ENCODE data around the gene SLC17A8. TPM values are rescaled to one million over a fixed set of nuclear protein-coding genes. Genes with fewer than 3 reads are reported as not detected.

Gene SLC17A8
- polyA plus RNA-seq, 1 of the 3 experiments (the other 2 are of a cell fraction) = not detected

GRCh38 chr12:100463661-100464060 is 106.8 kb downstream of the SLC17A8 start:
- TF ChIP-seq, protein P1, sequence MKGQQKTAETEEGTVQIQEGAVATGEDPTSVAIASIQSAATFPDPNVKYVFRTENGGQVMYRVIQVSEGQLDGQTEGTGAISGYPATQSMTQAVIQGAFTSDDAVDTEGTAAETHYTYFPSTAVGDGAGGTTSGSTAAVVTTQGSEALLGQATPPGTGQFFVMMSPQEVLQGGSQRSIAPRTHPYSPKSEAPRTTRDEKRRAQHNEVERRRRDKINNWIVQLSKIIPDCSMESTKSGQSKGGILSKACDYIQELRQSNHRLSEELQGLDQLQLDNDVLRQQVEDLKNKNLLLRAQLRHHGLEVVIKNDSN (IDR thresholded peaks at IDR 0.05; ENCODE audit: borderline replicate concordance, low read depth) = no peak
- TF ChIP-seq RCOR1 (IDR thresholded peaks at IDR 0.05; ENCODE audit: low read length) (no peak), PBX3 (IDR thresholded peaks at IDR 0.05) (no peak), FOXM1 (IDR thresholded peaks at IDR 0.05; ENCODE audit: low read depth) (no peak), POLR2AphosphoS5 (IDR thresholded peaks at IDR 0.05; ENCODE audit: low read depth, low read length) (no peak), CHD2 (IDR thresholded peaks at IDR 0.05; ENCODE audit: low read length, partially characterized antibody) (no peak), MEF2A (IDR thresholded peaks at IDR 0.05; ENCODE audit: borderline replicate concordance, low read depth) (no peak), NRF1 (IDR thresholded peaks at IDR 0.05; ENCODE audit: low read depth, low read length) (no peak), TEAD4 (IDR thresholded peaks at IDR 0.05; ENCODE audit: borderline replicate concordance, insufficient read depth) (no peak), TCF12 (IDR thresholded peaks at IDR 0.05) (no peak), EP300 (IDR thresholded peaks at IDR 0.05; ENCODE audit: borderline replicate concordance in 1 of 2, low read depth in 1 of 2, low read length in 1 of 2) (no peak), RFX5 (IDR thresholded peaks at IDR 0.05; ENCODE audit: low read length) (no peak), SMC3 (IDR thresholded peaks at IDR 0.05; ENCODE audit: low read depth, low read length) (no peak), GATA2 (CRISPR knock-in tag; IDR thresholded peaks at IDR 0.05) (no peak), EZH2phosphoT487 (IDR thresholded peaks at IDR 0.05; ENCODE audit: borderline replicate concordance, low read depth) (no peak), RAD21 (IDR thresholded peaks at IDR 0.05; ENCODE audit: low read length) (no peak), ELF1 (IDR thresholded peaks at IDR 0.05) (no peak), FOSL2 (IDR thresholded peaks at IDR 0.05; ENCODE audit: borderline replicate concordance, low read depth) (no peak)
- TF ChIP-seq, protein P2, sequence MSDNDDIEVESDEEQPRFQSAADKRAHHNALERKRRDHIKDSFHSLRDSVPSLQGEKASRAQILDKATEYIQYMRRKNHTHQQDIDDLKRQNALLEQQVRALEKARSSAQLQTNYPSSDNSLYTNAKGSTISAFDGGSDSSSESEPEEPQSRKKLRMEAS (IDR thresholded peaks at IDR 0.05; ENCODE audit: low read depth) = no peak
- TF ChIP-seq, protein P3, sequence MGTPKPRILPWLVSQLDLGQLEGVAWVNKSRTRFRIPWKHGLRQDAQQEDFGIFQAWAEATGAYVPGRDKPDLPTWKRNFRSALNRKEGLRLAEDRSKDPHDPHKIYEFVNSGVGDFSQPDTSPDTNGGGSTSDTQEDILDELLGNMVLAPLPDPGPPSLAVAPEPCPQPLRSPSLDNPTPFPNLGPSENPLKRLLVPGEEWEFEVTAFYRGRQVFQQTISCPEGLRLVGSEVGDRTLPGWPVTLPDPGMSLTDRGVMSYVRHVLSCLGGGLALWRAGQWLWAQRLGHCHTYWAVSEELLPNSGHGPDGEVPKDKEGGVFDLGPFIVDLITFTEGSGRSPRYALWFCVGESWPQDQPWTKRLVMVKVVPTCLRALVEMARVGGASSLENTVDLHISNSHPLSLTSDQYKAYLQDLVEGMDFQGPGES (IDR thresholded peaks at IDR 0.05; ENCODE audit: low read depth, low read length) = no peak
- no peak overlapping the region for H3K9ac ChIP-seq
- H3K27me3 ChIP-seq (ENCODE audit: insufficient read depth) = no peaks in the 10 kb centered on the region
- H3F3A ChIP-seq (replicated peaks; ENCODE audit: insufficient read depth) = no peaks in the 10 kb centered on the region
- ChIA-PET POLR2A (no interaction called here), CTCF (no interaction called here)
- no peak for DNase-seq
- H3K27ac ChIP-seq (ENCODE audit: low read depth in 2 of 2, low read length in 1 of 2) = no peak overlapping the region
- no peaks in the 10 kb centered on the region for H3K4me1 ChIP-seq (ENCODE audit: control insufficient read depth in 1 of 2, insufficient read depth in 2 of 2, low read depth in 1 of 2, low read length in 1 of 2)
- H4K20me1 ChIP-seq (ENCODE audit: insufficient read depth) = no peaks in the 10 kb centered on the region
- H3K36me3 ChIP-seq (replicated peaks in 1 of 2; ENCODE audit: control insufficient read depth in 1 of 2, insufficient read depth in 2 of 2, low read length in 1 of 2) = no peaks in the 10 kb centered on the region
- 52% methylated on average over 1 of the region's 1 CpG for WGBS (ENCODE audit: low lambda C conversion rate)
- H3K9me3 ChIP-seq = no peaks in the 10 kb centered on the region
- no peak overlapping the region for H3K4me2 ChIP-seq
- no peaks in the 10 kb centered on the region for H3K79me2 ChIP-seq (ENCODE audit: insufficient read depth)
- H2AFZ ChIP-seq (ENCODE audit: low read depth) = no peak overlapping the region
- no peaks in the 10 kb centered on the region for H3K9me2 ChIP-seq
- H3K4me3 ChIP-seq (ENCODE audit: low read depth in 2 of 2, low read length in 1 of 2) = no peak overlapping the region
